ENCODE measurements around the gene WFIKKN1. TPM values are rescaled to one million over a fixed set of nuclear protein-coding genes. Genes with fewer than 3 reads are reported as not detected.

The WFIKKN1 gene
- total RNA-seq, 1 donor from 2014 or later: 8.5 TPM

GRCh38 chr16:589658-590187 is 41.1 kb upstream of the WFIKKN1 start, which contains the start of gene RAB40C:
Gene RAB40C, plus strand, starts transcription at chr16:590066. Its CDS starts 226 bp downstream, at chr16:590292.
- Mint-ChIP-seq H3K27me3 (ENCODE audit: low read depth) (peaks cover 34% of the 10 kb centered on the region), H3K4me3 (peak within 1 kb of the TSS; percentile 95), H3K9me3 (no peaks in the 10 kb centered on the region), H3K4me1 (peaks cover 26% of the 10 kb centered on the region), H3K36me3 (ENCODE audit: low read depth) (peaks cover 7% of the 10 kb centered on the region), H3K27ac (ENCODE audit: unreplicated experiment) (peak within 1 kb of the TSS; percentile 99)
- TF ChIP-seq CTCF (conservative IDR thresholded peaks at IDR 0.05): peak; percentile 15
- peak; percentile 99 for DNase-seq (ENCODE audit: low read depth, low spot score)

GRCh38 chr16:590188-590814 is 40.5 kb upstream of the WFIKKN1 start:
- H3K9me3 Mint-ChIP-seq: no peaks in the 10 kb centered on the region

GRCh38 chr16:590815-591200 is 40.0 kb upstream of the WFIKKN1 start:
- H3K4me3 Mint-ChIP-seq: peak overlapping the region; percentile 94
- H3K4me1 Mint-ChIP-seq: peaks cover 26% of the 10 kb centered on the region
- no peak for TF ChIP-seq CTCF (conservative IDR thresholded peaks at IDR 0.05)
- peaks cover 28% of the 10 kb centered on the region for H3K27me3 Mint-ChIP-seq (ENCODE audit: low read depth)
- peak overlapping the region; percentile 93 for H3K27ac Mint-ChIP-seq (ENCODE audit: unreplicated experiment)
- H3K36me3 Mint-ChIP-seq (ENCODE audit: low read depth): peaks cover 7% of the 10 kb centered on the region
- no peak for DNase-seq (ENCODE audit: low read depth, low spot score)
- H3K9me3 Mint-ChIP-seq: no peaks in the 10 kb centered on the region

More at GRCh38 chr16:590188-590814, 40.5 kb upstream of the WFIKKN1 start:
- Mint-ChIP-seq H3K36me3 (ENCODE audit: low read depth) (peaks cover 7% of the 10 kb centered on the region), H3K4me1 (peaks cover 26% of the 10 kb centered on the region), H3K27me3 (ENCODE audit: low read depth) (peaks cover 33% of the 10 kb centered on the region), H3K4me3 (peak overlapping the region; percentile 94), H3K27ac (ENCODE audit: unreplicated experiment) (peak overlapping the region; percentile 93)
- no peak for DNase-seq (ENCODE audit: low read depth, low spot score)
- TF ChIP-seq CTCF (conservative IDR thresholded peaks at IDR 0.05): peak; percentile 10

- H3K36me3 Mint-ChIP-seq (ENCODE audit: low read depth): peaks cover 7% of the 10 kb centered on the region
- no peaks in the 10 kb centered on the region for H3K9me3 Mint-ChIP-seq
- peaks cover 24% of the 10 kb centered on the region for H3K27me3 Mint-ChIP-seq (ENCODE audit: low read depth)
- peak overlapping the region; percentile 94 for H3K4me3 Mint-ChIP-seq
- TF ChIP-seq CTCF (conservative IDR thresholded peaks at IDR 0.05): no peak
- H3K4me1 Mint-ChIP-seq: peaks cover 26% of the 10 kb centered on the region
- no peak for DNase-seq (ENCODE audit: low read depth, low spot score)
- no peak overlapping the region for H3K27ac Mint-ChIP-seq (ENCODE audit: unreplicated experiment)
These were observed 39.6 kb upstream of the WFIKKN1 start for GRCh38 chr16:591231-591630.

GRCh38 chr16:591892-592517 is 38.8 kb upstream of the WFIKKN1 start:
- no peak for TF ChIP-seq CTCF (conservative IDR thresholded peaks at IDR 0.05)
- Mint-ChIP-seq H3K27ac (ENCODE audit: unreplicated experiment) (peak overlapping the region; percentile 8), H3K36me3 (ENCODE audit: low read depth) (peaks cover 11% of the 10 kb centered on the region), H3K9me3 (no peaks in the 10 kb centered on the region), H3K4me3 (peak overlapping the region; percentile 94), H3K4me1 (peaks cover 26% of the 10 kb centered on the region), H3K27me3 (ENCODE audit: low read depth) (peaks cover 20% of the 10 kb centered on the region)
- no peak for DNase-seq (ENCODE audit: low read depth, low spot score)

All from neural crest cell (in vitro differentiated cells).